H1 (cell line): ENCODE measurements around the gene BCL2L11.

Experiments used
- BRCA1 ChIP-seq: IDR thresholded peaks from 2 replicates; pipeline ENCODE4 v1.6.1; 2012; ENCODE audit warnings: low read depth, low read length, improper control_type of control experiment
- KDM1A ChIP-seq: fragments of 200-600, 300-600 bp; sonication (generic); IDR thresholded peaks from 2 replicates; pipeline ENCODE4 v1.7.1; 2016; ENCODE audit warnings: mild to moderate bottlenecking, low read length, borderline replicate concordance
- MAFK ChIP-seq: IDR thresholded peaks from 2 replicates; pipeline ENCODE4 v1.6.1; 2012; ENCODE audit warnings: low read depth, mild to moderate bottlenecking, improper control_type of control experiment, low read length
- POLR2AphosphoS5 ChIP-seq: IDR thresholded peaks from 2 replicates; pipeline ENCODE4 v1.6.1; 2011; ENCODE audit warnings: low read depth, low read length

DNA sequence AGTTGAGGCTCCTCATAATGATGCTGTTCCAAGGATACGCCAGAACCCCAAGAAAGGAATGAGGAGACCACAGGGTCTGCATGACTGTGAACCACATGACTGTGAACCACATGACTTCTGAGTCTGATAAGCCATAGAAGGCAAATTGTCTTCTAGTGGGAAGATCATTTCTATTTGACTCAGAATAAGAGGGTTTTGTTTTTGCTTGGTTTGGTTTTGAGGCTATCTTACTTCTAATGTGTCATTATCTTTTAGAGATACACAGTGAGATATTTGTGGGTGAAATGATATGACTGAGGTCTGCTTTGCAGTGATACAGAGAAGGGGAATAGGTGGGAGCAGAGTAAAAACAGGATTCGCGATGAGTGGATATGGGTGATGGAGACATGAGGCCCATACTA lies 28.9 kb upstream of the BCL2L11 start:
- TF ChIP-seq BRCA1 (no peak), MAFK (no peak), KDM1A (no peak), POLR2AphosphoS5 (no peak)
